Frontal cortex (tissue), 4 donors: Measurements from ENCODE around the gene STK38. TPM values are rescaled to one million over a fixed set of nuclear protein-coding genes. Genes with fewer than 3 reads are reported as not detected.
"Not testable (repeated sequence)": the region's sequence is repeated elsewhere in the genome, so short reads cannot be mapped to it uniquely, and the experiment has no call there.

Experiments
- DNase-seq, 2 donors: peaks; one replicate each; pipeline ENCODE4 v3.0.0; 2012; ENCODE audit warnings: low spot score in 2 of 2
- FAIRE-seq: peaks from 2 replicates; lab custom pipeline; 2012; peaks lifted over from hg19 to GRCh38; lab: Jason Lieb, UNC
- total RNA-seq: library from RNA; depleted of rRNA; stranded (reverse); fragments of >200 nt; gene quantifications from one replicate; pipeline ENCODE4 v1.2.3, GENCODE V29; 2014
- donor health status: control.
- donor health status: control.
- donor health status: control.

STK38 gene
- 9.8 TPM for total RNA-seq

DNA sequence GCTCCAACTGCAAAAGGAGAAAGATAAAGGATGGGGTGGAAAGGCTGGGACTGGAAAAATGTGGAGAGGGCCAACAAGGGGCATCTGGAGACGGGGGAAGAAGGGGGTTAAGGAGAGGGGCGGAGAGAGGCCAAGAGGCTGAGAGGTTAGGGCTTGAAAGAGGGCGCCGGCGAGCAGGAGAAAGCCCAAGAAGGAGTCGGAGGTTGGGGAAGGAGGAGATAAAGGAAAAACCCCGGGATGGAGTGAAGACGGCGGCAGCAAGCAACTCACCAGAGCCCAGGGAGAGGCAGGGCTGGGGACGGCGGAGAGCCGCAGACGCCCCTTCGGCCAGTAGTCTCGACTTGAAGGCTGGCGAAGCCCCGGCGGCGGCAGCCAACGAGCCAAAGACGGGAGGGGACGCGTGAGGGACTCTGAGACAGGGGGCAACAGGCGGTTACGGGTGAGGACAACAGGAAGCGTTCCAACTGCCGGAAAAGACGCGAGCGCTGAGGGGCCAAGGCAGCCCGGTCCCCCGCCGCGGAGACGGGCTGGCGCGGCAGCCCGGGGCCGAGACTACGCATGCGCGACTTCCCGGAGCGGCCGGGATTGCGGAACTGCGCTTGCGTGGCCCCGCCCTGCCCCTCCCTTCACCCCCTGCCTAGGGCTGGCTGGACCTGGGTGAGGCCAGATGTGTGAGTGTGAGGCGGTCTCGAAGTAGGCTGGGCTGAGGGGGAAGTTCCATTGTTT lies at the start of gene STK38:
Gene STK38, minus strand, starts transcription at position 560 of the 726 bp plus-strand sequence. CDS start 7,277 bp downstream, outside the sequence.
- FAIRE-seq (no peak), DNase-seq (peak; percentile 83 to 91)

DNA sequence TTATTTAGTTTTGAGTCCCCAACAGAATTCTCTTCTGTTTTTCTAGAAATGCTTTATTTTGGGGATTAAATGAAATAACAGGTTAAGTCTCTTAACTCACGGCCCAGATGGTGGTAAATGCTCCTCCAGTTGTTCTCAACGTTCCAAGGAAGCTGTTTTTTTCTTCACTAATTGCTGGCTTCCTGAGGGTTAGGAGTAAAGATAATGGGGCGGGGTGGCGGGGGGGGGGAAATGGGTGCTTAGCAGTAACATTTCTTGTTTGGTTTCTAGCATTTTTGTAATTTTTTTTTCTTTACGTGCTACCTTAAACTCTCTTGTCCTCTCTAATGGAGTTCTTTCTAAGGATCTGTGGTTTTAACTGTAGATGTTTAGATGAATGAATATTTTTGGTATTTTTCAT lies 49.1 kb upstream of the STK38 start:
- FAIRE-seq: no peak
- DNase-seq: no peak

DNA sequence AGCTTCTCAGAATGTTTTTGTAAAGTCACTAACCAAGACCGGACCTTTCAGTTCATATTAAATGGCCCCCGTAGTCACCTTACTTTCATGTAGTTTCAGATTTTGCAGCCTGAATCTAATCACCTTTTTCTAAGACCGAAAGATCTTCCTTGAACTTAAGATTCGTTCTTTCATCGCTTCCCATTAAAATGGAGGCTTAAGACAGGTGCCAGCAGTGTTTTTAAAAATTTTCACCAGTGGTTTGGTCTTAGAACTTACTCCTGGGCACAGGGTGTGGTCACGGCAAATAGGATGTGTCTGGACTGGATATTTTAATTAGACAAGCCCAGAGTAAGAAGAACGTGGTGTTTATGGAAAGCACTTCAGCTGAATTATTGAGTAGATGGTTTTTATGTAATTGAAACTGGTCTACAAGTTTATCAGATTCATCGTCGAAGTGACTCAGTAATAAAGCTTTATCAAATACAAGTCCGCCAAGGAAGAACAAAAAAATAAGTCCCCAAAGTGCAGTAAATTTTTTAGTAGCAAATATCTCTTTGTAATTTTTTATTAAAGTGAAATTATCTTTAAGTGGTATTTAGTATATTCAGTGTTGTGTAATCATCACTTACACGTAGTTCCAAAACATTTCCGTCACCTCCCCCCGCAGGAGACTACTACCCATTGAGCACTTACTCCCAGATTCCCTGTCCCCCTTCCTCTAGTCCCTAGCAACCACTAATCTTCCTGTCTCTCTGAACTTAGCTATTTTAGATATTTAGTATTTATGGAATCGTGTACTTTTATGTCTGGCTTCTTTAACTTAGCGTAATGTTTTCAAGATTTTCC lies 47.8 kb upstream of the STK38 start:
- no peak for FAIRE-seq
- no peak for DNase-seq

DNA sequence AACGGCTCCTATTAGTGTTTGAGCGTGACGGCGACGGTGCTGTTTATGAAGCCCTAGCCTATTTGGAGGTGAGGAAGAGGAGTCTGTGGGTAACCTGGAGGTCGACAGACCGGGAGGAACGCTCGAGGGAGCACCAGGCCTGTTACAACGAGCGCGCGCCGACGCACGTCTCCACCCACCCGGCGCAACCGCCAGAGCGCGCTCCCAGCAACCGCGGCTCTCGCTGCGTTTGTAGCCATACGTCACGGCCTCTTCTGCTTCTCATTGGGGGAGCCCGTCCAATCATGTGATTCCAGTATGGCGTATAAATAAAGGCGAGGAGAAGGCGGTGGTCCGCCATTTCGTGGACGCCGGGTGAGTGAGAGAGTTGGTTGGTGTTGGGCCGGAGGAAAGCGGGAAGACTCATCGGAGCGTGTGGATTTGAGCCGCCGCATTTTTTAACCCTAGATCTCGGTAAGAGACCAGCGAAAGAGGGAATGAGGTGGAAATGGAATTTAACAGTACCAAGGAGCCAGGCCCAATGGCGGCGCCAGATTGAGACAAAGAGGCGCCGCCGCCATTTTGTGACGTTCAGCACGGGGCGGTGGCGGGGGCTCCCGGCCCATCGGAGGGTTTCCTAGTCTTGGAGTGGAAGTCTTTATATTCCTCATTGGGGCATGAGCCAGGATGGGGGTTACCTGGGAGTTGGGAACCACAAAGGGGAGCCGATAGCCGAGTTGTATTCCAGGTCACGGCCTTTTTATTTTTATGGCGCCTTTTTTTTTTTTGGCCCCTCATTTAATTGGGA lies 46.9 kb upstream of the STK38 start, which contains the start of gene SRSF3:
Gene SRSF3, plus strand, starts transcription at position 334 of the 787 bp plus-strand sequence. CDS start 2,401 bp downstream, outside the sequence.
- FAIRE-seq: peak; percentile 60

DNA sequence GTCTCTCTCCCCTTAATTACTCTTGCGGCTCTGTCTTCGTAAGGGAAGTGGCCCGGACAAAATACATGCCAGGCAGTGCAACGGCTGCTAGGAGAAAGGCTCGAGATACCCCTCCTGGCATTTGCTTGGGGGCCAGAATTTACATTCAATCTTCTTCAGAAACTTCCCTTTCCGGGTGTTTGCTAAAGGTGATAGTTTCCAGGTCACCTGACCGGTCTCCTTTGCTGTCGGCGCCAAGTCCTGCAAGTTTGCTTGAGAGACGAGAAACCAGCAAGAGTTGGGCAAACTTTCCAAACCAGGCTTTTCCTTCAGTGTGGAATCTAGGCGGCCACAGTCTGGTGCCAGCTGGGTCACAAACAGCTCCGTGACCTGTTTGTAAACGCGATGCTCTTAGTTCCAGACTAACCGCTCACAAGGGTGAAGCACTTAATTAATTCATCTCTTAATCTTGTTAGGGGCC lies 46.3 kb upstream of the STK38 start:
- FAIRE-seq (no peak), DNase-seq (peak; percentile 46 to 50)

More for the DNA sequence above, 46.9 kb upstream of the STK38 start, which contains the start of gene SRSF3:
- peak; percentile 86 to 92 for DNase-seq

DNA sequence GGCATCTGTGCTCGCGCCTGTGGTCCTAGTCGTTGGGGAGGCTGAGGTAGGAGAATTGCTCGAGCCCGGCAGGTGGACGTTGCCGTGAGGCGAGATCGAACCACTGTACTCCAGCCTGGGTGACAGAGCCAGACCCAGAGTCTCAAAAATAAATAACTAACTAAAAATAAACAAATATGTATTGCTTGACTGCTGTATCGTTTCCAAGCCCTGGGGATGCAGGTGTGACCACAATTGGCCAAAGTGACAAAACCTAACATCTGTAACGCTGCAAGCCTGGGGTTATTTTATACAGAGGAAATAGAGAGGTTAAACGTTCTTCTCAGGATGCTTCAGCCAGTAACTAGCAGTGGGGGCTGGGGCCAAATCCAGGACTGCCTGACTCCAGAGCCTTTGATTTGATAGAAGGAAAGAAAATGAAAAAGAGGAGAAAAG lies 45.0 kb upstream of the STK38 start:
- FAIRE-seq (no peak), DNase-seq (no peak)

- FAIRE-seq: no peak
- DNase-seq: no peak
Measured at GRCh38 chr6:36590237-36590636, 43.0 kb upstream of the STK38 start.

- not testable (repeated sequence) for FAIRE-seq, DNase-seq
Measured at GRCh38 chr6:36589025-36589400, 41.7 kb upstream of the STK38 start.

- no peak for DNase-seq
- no peak for FAIRE-seq
Measured at GRCh38 chr6:36586606-36587005, 39.3 kb upstream of the STK38 start.

DNA sequence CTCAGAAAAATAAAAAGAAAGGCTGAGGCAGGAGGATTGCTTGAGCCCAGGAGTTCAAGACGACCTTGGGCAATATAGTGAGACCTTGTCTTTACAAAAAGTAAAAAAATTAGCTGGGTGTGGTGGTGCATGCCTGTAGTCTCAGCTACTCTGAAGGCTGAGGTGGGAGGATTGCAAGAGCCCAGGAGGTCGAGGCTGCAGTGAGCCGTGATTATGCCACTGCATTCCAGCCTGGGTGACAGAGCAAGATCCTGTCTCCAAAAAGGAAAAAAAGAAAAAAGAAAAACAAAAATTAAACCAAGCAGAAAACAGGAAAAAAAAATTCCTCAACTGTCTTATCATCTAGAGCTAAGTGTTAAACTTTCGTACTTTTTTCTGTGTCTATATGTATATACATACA lies 34.4 kb upstream of the STK38 start:
- FAIRE-seq: no peak
- no peak for DNase-seq

DNA sequence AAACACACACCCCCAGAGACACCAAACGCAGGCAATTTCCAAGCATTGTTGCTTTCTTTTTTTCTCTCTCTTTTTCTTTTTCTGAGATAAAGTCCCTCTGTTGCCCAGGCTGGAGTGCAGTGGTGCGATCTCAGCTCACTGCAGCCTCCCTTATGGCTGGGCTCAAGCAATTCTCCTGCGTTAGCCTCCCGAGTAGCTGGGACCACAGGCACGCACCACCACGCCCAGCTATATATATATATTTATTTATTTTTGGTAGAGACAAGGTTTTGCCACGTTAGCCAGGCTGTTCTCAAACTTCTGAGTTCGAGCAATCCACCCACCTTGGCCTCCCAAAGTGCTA lies 32.9 kb upstream of the STK38 start:
- FAIRE-seq (no peak), DNase-seq (no peak)

DNA sequence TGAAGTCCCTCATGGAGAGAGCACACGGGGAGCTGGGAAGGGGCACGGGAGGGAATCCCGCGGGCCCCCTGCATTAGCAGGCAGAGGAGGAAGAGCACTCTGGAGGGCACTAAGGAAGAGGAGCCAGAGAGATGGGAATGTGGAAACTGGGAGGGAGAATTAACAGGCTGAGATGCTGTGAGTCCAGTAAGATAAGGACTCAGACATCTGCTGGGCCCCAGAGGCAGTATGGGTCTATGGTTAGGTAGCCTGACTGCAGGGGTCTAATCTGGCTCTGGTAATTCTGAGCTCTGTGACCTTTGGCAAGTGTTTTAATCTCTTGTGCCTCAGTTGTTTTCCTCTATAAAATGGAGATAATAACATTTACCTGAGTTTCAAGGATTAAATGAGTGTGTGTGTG lies 31.2 kb upstream of the STK38 start:
- FAIRE-seq (no peak), DNase-seq (no peak)

DNA sequence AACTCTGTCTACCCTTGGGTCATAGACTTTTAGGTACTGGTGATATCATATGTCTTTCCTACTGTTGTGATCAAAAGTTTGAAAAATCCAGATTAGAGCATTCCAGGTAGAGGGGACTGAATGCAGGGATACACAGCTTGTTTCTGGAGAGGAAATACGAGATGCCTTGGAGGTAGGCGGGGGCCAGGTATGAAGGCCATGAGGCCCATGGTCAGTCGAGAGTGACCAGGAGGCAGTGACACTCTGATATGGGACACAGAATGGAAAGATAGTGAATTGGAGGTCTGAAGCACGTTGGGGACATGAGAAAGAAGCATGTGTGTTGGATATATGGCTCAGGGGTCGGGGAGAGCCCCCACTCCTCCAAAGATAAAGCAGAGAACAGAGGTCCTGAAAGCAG lies 30.8 kb upstream of the STK38 start:
- no peak for DNase-seq
- FAIRE-seq: no peak

DNA sequence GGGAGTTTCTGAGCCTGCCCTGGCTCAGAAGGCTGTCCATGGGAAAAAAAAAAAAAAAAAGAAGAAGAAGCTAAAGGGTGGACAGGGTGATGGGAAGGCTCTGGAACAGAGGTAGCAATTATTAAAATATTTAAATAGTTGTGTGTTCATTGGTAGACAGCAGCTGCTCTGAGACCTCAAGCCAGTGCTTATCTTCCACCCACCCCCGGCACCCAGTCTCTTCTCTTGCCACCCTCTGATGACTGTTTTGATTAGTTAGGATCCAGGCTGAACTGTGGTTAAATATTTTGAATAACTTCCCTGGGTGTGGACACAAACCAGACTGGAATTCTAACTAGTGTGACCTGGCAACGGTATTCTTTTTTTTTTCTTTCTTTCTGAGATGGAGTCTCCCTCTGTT lies 30.0 kb upstream of the STK38 start:
- no peak for FAIRE-seq
- DNase-seq: no peak

- DNase-seq: no peak
- no peak for FAIRE-seq
Measured at GRCh38 chr6:36576578-36576977, 29.3 kb upstream of the STK38 start.

- FAIRE-seq (no peak), DNase-seq (no peak)
Measured at GRCh38 chr6:36574679-36575078, 27.4 kb upstream of the STK38 start.

DNA sequence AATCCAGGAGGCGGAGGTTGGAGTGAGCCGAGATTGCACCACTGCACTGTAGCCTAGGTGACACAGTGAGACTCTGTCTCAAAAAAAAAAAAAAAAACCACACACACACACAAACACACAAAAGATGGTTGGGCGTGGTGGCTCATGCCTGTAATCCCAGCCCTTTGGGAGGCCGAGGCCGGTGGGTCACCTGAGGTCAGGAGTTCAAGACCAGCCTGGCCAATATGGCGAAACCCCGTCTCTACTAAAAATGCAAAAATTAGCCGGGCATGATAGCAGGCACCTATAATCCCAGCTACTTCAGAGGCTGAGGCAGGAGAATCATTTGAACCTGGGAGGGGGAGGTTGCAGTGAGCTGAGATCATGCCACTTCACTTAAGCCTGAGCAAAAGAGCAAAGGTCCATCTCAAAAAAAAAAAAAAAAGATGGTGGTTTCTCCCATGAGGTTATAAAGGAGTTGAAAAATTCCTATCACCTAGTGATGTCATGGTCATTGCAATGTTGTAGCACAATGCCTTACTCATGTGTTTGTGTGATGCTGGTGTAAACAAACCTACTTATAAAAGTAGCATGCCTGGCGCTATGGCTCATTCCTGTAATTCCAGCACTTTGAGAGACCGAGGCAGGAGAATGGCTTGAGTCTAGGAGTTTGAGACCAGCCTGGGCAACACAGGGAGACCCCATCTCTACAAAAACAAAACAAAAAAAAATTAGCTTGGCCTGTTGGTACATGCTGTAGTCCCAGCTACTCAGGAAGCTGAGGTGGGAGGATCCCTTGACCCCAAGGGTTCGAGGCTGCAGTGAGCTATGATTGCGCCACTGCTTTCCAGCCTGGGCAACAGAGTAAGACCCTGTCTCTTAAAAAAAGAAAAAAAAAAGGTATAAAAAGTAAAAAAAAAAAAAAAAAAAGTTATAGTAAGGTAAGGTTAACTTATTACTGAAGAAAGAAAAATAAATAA lies 25.4 kb upstream of the STK38 start:
- DNase-seq, FAIRE-seq: not testable (repeated sequence)

DNA sequence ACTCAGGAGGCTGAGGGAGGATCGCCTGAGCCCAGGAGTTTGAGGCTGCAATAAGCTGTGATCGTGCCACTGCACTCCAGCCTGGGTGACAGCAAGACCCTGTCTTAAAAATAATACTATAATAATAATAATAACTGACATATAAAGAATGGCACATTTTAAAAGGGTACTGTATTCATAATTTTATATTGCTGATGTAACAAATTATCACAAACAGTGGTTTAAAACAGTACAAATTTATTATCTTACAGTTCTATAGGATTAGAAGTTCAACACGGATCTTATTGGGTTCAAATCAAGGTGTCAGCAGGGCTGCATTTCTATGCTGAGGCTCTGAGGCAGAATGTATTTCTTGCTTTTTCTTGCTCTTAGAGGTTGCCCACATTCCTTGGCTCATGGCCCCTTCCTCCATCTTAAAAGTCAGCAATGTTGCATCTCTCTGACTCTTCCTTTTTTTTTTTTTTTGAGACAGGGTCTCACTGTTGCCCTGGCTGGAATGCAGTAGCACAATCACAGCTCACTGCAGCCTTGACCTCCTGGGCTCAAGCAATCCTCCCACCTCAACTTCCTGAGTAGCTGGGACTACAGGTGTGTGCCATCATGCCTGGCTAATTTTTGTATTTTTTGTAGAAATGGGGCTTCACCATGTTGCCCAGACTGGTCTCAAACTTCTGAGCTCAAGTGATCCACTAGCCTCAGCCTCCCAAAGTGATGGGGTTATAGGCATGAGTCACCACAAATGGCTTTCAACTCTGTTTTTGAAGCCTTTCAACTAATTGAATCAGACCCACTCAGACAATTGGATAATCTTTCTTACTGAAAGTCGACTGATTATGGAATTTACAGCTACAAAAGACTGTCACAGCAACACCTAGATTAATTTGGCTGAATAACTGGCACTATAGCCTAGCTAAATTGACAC lies 24.1 kb upstream of the STK38 start:
- FAIRE-seq (no peak), DNase-seq (no peak)
